DOHH2 (cell line): ENCODE data around the gene LSP1.

Experiments used
- H3F3A ChIP-seq: fragments of 200-600 bp; sonication (generic), shearing (Covaris generic); 2 replicates; pipeline ENCODE4 v1.6.0; 2016; ENCODE audit warnings: antibody characterized with exemption, mild to moderate bottlenecking; ENCODE audit not compliant: control insufficient read depth, insufficient read depth
- H3K27ac ChIP-seq: fragments of 200-600 bp; sonication (generic); 2 replicates; pipeline ENCODE4 v1.5.1; 2014; ENCODE audit warnings: low read depth, mild to moderate bottlenecking, low read length, moderate library complexity
- H3K27me3 ChIP-seq: fragments of 200-600 bp; sonication (generic); 2 replicates; pipeline ENCODE4 v1.6.1; 2014; ENCODE audit warnings: mild to moderate bottlenecking, low read length, mixed read lengths; ENCODE audit not compliant: control insufficient read depth
- H3K36me3 ChIP-seq: fragments of 200-600 bp; sonication (generic); 2 replicates; pipeline ENCODE4 v1.6.1; 2014; ENCODE audit warnings: mild to moderate bottlenecking, low read length, moderate library complexity, mixed read lengths; ENCODE audit not compliant: control insufficient read depth
- H3K4me1 ChIP-seq: fragments of 200-600 bp; sonication (generic); 2 replicates; pipeline ENCODE4 v1.6.1; 2014; ENCODE audit warnings: mild to moderate bottlenecking, low read length, mixed read lengths; ENCODE audit not compliant: control insufficient read depth
- H3K4me2 ChIP-seq: fragments of 200-600 bp; sonication (generic); 2 replicates; pipeline ENCODE4 v1.6.0; 2014; ENCODE audit warnings: mild to moderate bottlenecking, low read length, moderate library complexity
- H3K4me3 ChIP-seq: fragments of 200-600 bp; sonication (generic); 2 replicates; pipeline ENCODE4 v1.5.1; 2014; ENCODE audit warnings: mild to moderate bottlenecking, low read length, mixed read lengths
- H3K79me2 ChIP-seq: fragments of 200-600 bp; sonication (generic); 2 replicates; pipeline ENCODE4 v1.6.1; 2014; ENCODE audit warnings: mild to moderate bottlenecking, low read length, mixed read lengths; ENCODE audit not compliant: control insufficient read depth
- H3K9me2 ChIP-seq: fragments of 200-600 bp; sonication (generic); replicated peaks from 2 replicates; pipeline ENCODE4 v1.6.1; 2014; ENCODE audit warnings: mild to moderate bottlenecking, low read length, mixed read lengths; ENCODE audit not compliant: control insufficient read depth
- H3K9me3 ChIP-seq: fragments of 200-600 bp; sonication (generic); 2 replicates; pipeline ENCODE4 v1.6.1; 2014; ENCODE audit warnings: antibody characterized with exemption, low read length, mixed read lengths; ENCODE audit not compliant: control insufficient read depth, insufficient read depth
- H4K20me1 ChIP-seq: fragments of 200-600 bp; sonication (generic); 2 replicates; pipeline ENCODE4 v1.6.0; 2014; ENCODE audit warnings: low read depth, mild to moderate bottlenecking, antibody characterized with exemption, low read length, moderate library complexity; ENCODE audit not compliant: control insufficient read depth, insufficient read depth
- CTCF ChIP-seq: fragments of 200-600 bp; sonication (generic); IDR thresholded peaks from one replicate; pipeline ENCODE4 v1.5.1; 2014; ENCODE audit warnings: antibody characterized with exemption, mild to moderate bottlenecking, low read depth, low read length; ENCODE audit not compliant: poor library complexity, severe bottlenecking
- EZH2phosphoT487 ChIP-seq: fragments of 200-600 bp; sonication (generic); IDR thresholded peaks from 2 replicates; pipeline ENCODE4 v1.6.1; 2017; ENCODE audit warnings: borderline replicate concordance, mild to moderate bottlenecking, antibody characterized with exemption, low read length, moderate library complexity, mixed read lengths

The LSP1 gene

DNA sequence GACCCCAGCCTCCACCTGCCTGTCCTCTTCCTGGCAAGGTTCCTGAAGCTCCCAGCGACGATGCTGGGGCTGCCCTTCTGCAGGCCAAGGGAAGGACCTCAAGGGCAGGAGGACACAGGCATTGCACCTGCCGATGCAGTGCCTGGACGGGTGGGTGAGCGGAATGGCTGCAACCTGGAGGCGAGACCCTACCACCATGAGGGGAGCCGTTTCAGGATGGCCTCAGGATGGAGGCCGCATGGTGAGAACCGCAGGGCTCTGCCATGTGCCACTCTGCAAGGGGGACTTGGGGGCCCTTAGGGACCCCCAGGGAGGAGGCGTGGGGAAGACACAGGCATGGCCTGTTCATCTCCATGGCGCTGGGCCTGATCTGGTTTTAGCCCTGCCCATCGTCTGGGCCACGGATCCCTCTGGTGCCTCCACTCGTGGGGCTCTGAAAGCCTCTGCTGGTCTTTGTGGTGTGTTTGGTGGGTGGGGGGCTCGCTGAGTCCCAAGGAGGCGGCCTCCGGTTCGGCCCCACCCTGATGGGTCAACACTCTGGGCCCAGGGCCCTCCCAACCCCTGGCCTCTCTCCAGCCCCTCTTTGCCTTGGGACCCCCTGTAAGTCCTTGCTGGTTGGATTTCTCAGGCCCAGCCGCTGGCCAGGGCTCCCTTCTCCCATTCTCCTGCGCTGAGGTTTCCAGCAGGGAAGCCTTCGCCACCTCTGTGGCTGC, 1.3 kb upstream of the LSP1 start:
- Histone ChIP-seq H3K9me3 (no peaks in the 10 kb centered on the region), H3K79me2 (peaks cover 48% of the 10 kb centered on the region), H3K27ac (peak overlapping the region; percentile 96), H3K4me1 (peaks cover 55% of the 10 kb centered on the region), H3K9me2 (no peaks in the 10 kb centered on the region), H3K36me3 (peaks cover 31% of the 10 kb centered on the region), H3K4me2 (peak overlapping the region; percentile 94), H3K4me3 (peak overlapping the region; percentile 79), H3F3A (peaks cover 2% of the 10 kb centered on the region; the same call in 1 of the 2 replicates), H4K20me1 (peaks cover 15% of the 10 kb centered on the region), H3K27me3 (no peaks in the 10 kb centered on the region)
- TF ChIP-seq CTCF = no peak
- TF ChIP-seq EZH2phosphoT487 = no peak

GRCh38 chr11:1852271-1852876, 510 bp upstream of the LSP1 start:
- Histone ChIP-seq H3K4me2 (peak overlapping the region; percentile 94), H3K4me1 (peaks cover 55% of the 10 kb centered on the region)
- TF ChIP-seq EZH2phosphoT487 = no peak
- TF ChIP-seq CTCF = no peak

GRCh38 chr11:1853376-1854131, 670 bp downstream of the LSP1 start:
- TF ChIP-seq EZH2phosphoT487 (no peak), CTCF (peak; percentile 50)
- H3K27ac ChIP-seq = peak overlapping the region; percentile 96

More at GRCh38 chr11:1852271-1852876, 510 bp upstream of the LSP1 start:
- peak overlapping the region; percentile 96 for H3K27ac ChIP-seq
- H3K27me3 ChIP-seq = no peaks in the 10 kb centered on the region
- peaks cover 37% of the 10 kb centered on the region for H3K36me3 ChIP-seq
- peaks cover 55% of the 10 kb centered on the region for H3K79me2 ChIP-seq
- H3K9me2 ChIP-seq = no peaks in the 10 kb centered on the region
- H3K4me3 ChIP-seq = peak overlapping the region; percentile 79
- no peaks in the 10 kb centered on the region for H3K9me3 ChIP-seq
- H4K20me1 ChIP-seq = peaks cover 15% of the 10 kb centered on the region
- peaks cover 2% of the 10 kb centered on the region; the same call in 1 of the 2 replicates for H3F3A ChIP-seq

More at GRCh38 chr11:1853376-1854131, 670 bp downstream of the LSP1 start:
- peaks cover 55% of the 10 kb centered on the region for H3K4me1 ChIP-seq
- H3K27me3 ChIP-seq = no peaks in the 10 kb centered on the region
- peaks cover 15% of the 10 kb centered on the region for H4K20me1 ChIP-seq
- peak overlapping the region; percentile 79 for H3K4me3 ChIP-seq
- no peaks in the 10 kb centered on the region for H3K9me2 ChIP-seq
- peaks cover 40% of the 10 kb centered on the region for H3K36me3 ChIP-seq
- H3K9me3 ChIP-seq = no peaks in the 10 kb centered on the region
- 0 out of 2 replicates have a peak, but pooled peaks cover 2% of the 10 kb centered on the region for H3F3A ChIP-seq
- peak overlapping the region; percentile 94 for H3K4me2 ChIP-seq
- H3K79me2 ChIP-seq = peaks cover 67% of the 10 kb centered on the region
